ENCODE results near the gene RERE.

The RERE gene

GRCh38 chr1:8587784-8588183, 229.7 kb downstream of the RERE start:
- ATAC-seq (no peak), DNase-seq (no peak)
- Mint-ChIP-seq H3K9me3 (peaks cover 0 to under 1% of the 10 kb centered on the region in 2 donors), H3K27me3 (no peaks in the 10 kb centered on the region), H3K27ac (no peak overlapping the region), H3K4me1 (peaks cover 37% of the 10 kb centered on the region), H3K4me3 (no peak overlapping the region)

GRCh38 chr1:8586438-8586837, 231.0 kb downstream of the RERE start:
- no peak overlapping the region for H3K27ac Mint-ChIP-seq
- DNase-seq (no peak), ATAC-seq (no peak)
- H3K27me3 Mint-ChIP-seq, result no peaks in the 10 kb centered on the region
- no peaks in the 10 kb centered on the region for H3K9me3 Mint-ChIP-seq
- no peak overlapping the region for H3K4me3 Mint-ChIP-seq
- peaks cover 32% of the 10 kb centered on the region for H3K4me1 Mint-ChIP-seq

- ATAC-seq, result no peak
- no peaks in the 10 kb centered on the region for H3K27me3 Mint-ChIP-seq
- peaks cover 15% of the 10 kb centered on the region for H3K4me1 Mint-ChIP-seq
- no peak for DNase-seq
- no peak overlapping the region for H3K27ac Mint-ChIP-seq
- no peak overlapping the region for H3K4me3 Mint-ChIP-seq
- no peaks in the 10 kb centered on the region for H3K9me3 Mint-ChIP-seq
Measured at GRCh38 chr1:8584316-8584715, 233.1 kb downstream of the RERE start.

GRCh38 chr1:8583031-8583430, 234.4 kb downstream of the RERE start:
- Mint-ChIP-seq H3K27ac (no peak overlapping the region), H3K4me1 (peaks cover 7% of the 10 kb centered on the region), H3K4me3 (no peak overlapping the region), H3K9me3 (no peaks in the 10 kb centered on the region), H3K27me3 (no peaks in the 10 kb centered on the region)
- no peak for DNase-seq
- no peak for ATAC-seq

- H3K4me1 Mint-ChIP-seq, result no peaks in the 10 kb centered on the region
- H3K27me3 Mint-ChIP-seq, result no peaks in the 10 kb centered on the region
- ATAC-seq (no peak), DNase-seq (no peak)
- H3K27ac Mint-ChIP-seq, result no peak overlapping the region
- H3K4me3 Mint-ChIP-seq, result no peak overlapping the region
- no peaks in the 10 kb centered on the region for H3K9me3 Mint-ChIP-seq
Measured at GRCh38 chr1:8580566-8580965, 236.9 kb downstream of the RERE start.

- ATAC-seq (no peak), DNase-seq (no peak)
- no peak overlapping the region for H3K4me3 Mint-ChIP-seq
- H3K9me3 Mint-ChIP-seq, result no peaks in the 10 kb centered on the region
- H3K27me3 Mint-ChIP-seq, result no peaks in the 10 kb centered on the region
- H3K27ac Mint-ChIP-seq, result no peak overlapping the region
- H3K4me1 Mint-ChIP-seq, result no peaks in the 10 kb centered on the region
Measured at GRCh38 chr1:8578936-8579335, 238.5 kb downstream of the RERE start.

GRCh38 chr1:8578132-8578877, 239.1 kb downstream of the RERE start:
- no peak overlapping the region for H3K27ac Mint-ChIP-seq
- no peak overlapping the region for H3K4me3 Mint-ChIP-seq
- H3K4me1 Mint-ChIP-seq, result no peaks in the 10 kb centered on the region
- no peak for DNase-seq
- H3K27me3 Mint-ChIP-seq, result no peaks in the 10 kb centered on the region
- no peaks in the 10 kb centered on the region for H3K9me3 Mint-ChIP-seq
- no peak for ATAC-seq

- ATAC-seq, result no peak
- Mint-ChIP-seq H3K4me3 (no peak overlapping the region), H3K27me3 (no peaks in the 10 kb centered on the region), H3K9me3 (no peaks in the 10 kb centered on the region), H3K4me1 (no peaks in the 10 kb centered on the region), H3K27ac (no peak overlapping the region)
- no peak for DNase-seq
Measured at GRCh38 chr1:8574985-8575384, 242.5 kb downstream of the RERE start.

- no peaks in the 10 kb centered on the region for H3K27me3 Mint-ChIP-seq
- H3K9me3 Mint-ChIP-seq, result no peaks in the 10 kb centered on the region
- no peak overlapping the region for H3K4me3 Mint-ChIP-seq
- no peak overlapping the region for H3K27ac Mint-ChIP-seq
- H3K4me1 Mint-ChIP-seq, result no peaks in the 10 kb centered on the region
- DNase-seq (no peak), ATAC-seq (no peak)
Measured at GRCh38 chr1:8572106-8572505, 245.3 kb downstream of the RERE start.

GRCh38 chr1:8571200-8571984, 246.0 kb downstream of the RERE start:
- Mint-ChIP-seq H3K4me3 (no peak overlapping the region), H3K27me3 (no peaks in the 10 kb centered on the region), H3K27ac (peak overlapping the region in 1 of 2 donors; percentile 33), H3K4me1 (no peaks in the 10 kb centered on the region), H3K9me3 (no peaks in the 10 kb centered on the region)
- ATAC-seq (no peak), DNase-seq (no peak)

- Mint-ChIP-seq H3K27me3 (no peaks in the 10 kb centered on the region), H3K9me3 (no peaks in the 10 kb centered on the region), H3K4me3 (no peak overlapping the region), H3K4me1 (peaks cover 6% of the 10 kb centered on the region), H3K27ac (no peak overlapping the region)
- ATAC-seq (no peak), DNase-seq (no peak)
Measured at GRCh38 chr1:8570465-8570864, 247.0 kb downstream of the RERE start.

- Mint-ChIP-seq H3K4me3 (no peak overlapping the region), H3K27me3 (no peaks in the 10 kb centered on the region), H3K9me3 (no peaks in the 10 kb centered on the region), H3K27ac (no peak overlapping the region), H3K4me1 (peaks cover 7% of the 10 kb centered on the region)
- no peak for DNase-seq
- no peak for ATAC-seq
Measured at GRCh38 chr1:8569242-8569641, 248.2 kb downstream of the RERE start.

GRCh38 chr1:8568837-8569236, 248.6 kb downstream of the RERE start:
- H3K9me3 Mint-ChIP-seq, result no peaks in the 10 kb centered on the region
- no peak overlapping the region for H3K27ac Mint-ChIP-seq
- DNase-seq, result no peak
- no peak overlapping the region for H3K4me3 Mint-ChIP-seq
- no peaks in the 10 kb centered on the region for H3K27me3 Mint-ChIP-seq
- no peak for ATAC-seq
- peaks cover 7% of the 10 kb centered on the region for H3K4me1 Mint-ChIP-seq

- no peak for ATAC-seq
- Mint-ChIP-seq H3K4me1 (peaks cover 18% of the 10 kb centered on the region), H3K9me3 (no peaks in the 10 kb centered on the region), H3K27ac (no peak overlapping the region), H3K4me3 (no peak overlapping the region), H3K27me3 (no peaks in the 10 kb centered on the region)
- no peak for DNase-seq
Measured at GRCh38 chr1:8567146-8567545, 250.3 kb downstream of the RERE start.

GRCh38 chr1:8565802-8566201, 251.6 kb downstream of the RERE start:
- Mint-ChIP-seq H3K27ac (no peak overlapping the region), H3K27me3 (no peaks in the 10 kb centered on the region), H3K4me3 (no peak overlapping the region), H3K4me1 (peaks cover 24% of the 10 kb centered on the region), H3K9me3 (no peaks in the 10 kb centered on the region)
- ATAC-seq (no peak), DNase-seq (no peak)

- H3K27ac Mint-ChIP-seq, result no peak overlapping the region
- H3K9me3 Mint-ChIP-seq, result no peaks in the 10 kb centered on the region
- DNase-seq (no peak), ATAC-seq (no peak)
- peaks cover 24% of the 10 kb centered on the region for H3K4me1 Mint-ChIP-seq
- no peak overlapping the region for H3K4me3 Mint-ChIP-seq
- H3K27me3 Mint-ChIP-seq, result no peaks in the 10 kb centered on the region
Measured at GRCh38 chr1:8563944-8564537, 253.4 kb downstream of the RERE start.
